GM19099 (cell line): ENCODE measurements around the gene BLCAP.

Experiments
- POLR2A ChIP-seq: IDR thresholded peaks from 3 replicates; pipeline ENCODE4 v1.6.1; 2011; ENCODE audit warnings: low read depth; ENCODE audit not compliant: insufficient read length; ENCODE audit errors: extremely low read depth

Gene BLCAP

GRCh38 chr20:37560629-37561028 is 33.0 kb upstream of the BLCAP start:
- TF ChIP-seq POLR2A: no peak

GRCh38 chr20:37559312-37560027 is 31.8 kb upstream of the BLCAP start:
- TF ChIP-seq POLR2A: no peak

- TF ChIP-seq POLR2A: no peak
These were observed 31.1 kb upstream of the BLCAP start for GRCh38 chr20:37558779-37559178.

- TF ChIP-seq POLR2A: no peak
These were observed 30.6 kb upstream of the BLCAP start for GRCh38 chr20:37558306-37558705.

GRCh38 chr20:37556538-37556937 is 28.9 kb upstream of the BLCAP start:
- no peak for TF ChIP-seq POLR2A

- TF ChIP-seq POLR2A: no peak
These were observed 24.7 kb upstream of the BLCAP start for GRCh38 chr20:37552415-37552814.

- no peak for TF ChIP-seq POLR2A
These were observed 20.2 kb upstream of the BLCAP start for GRCh38 chr20:37547912-37548311.

- TF ChIP-seq POLR2A: no peak
These were observed 17.8 kb upstream of the BLCAP start for GRCh38 chr20:37545516-37545915.

- TF ChIP-seq POLR2A: no peak
These were observed 16.7 kb upstream of the BLCAP start for GRCh38 chr20:37544386-37544785.

- no peak for TF ChIP-seq POLR2A
These were observed 16.2 kb upstream of the BLCAP start for GRCh38 chr20:37543828-37544227.

- TF ChIP-seq POLR2A: no peak
These were observed 14.6 kb upstream of the BLCAP start for GRCh38 chr20:37542281-37542680.

GRCh38 chr20:37541326-37541725 is 13.7 kb upstream of the BLCAP start:
- no peak for TF ChIP-seq POLR2A

- no peak for TF ChIP-seq POLR2A
These were observed 12.3 kb upstream of the BLCAP start for GRCh38 chr20:37540001-37540400.

GRCh38 chr20:37539424-37539823 is 11.7 kb upstream of the BLCAP start:
- no peak for TF ChIP-seq POLR2A

- TF ChIP-seq POLR2A: no peak
These were observed 10.3 kb upstream of the BLCAP start for GRCh38 chr20:37538003-37538402.

- TF ChIP-seq POLR2A: no peak
These were observed 9.8 kb upstream of the BLCAP start for GRCh38 chr20:37537505-37537904.
